GM12874 (cell line): ENCODE measurements around the gene MTSS2.

Experiments
- TF ChIP-seq, protein P1 (sequence below): IDR thresholded peaks from 2 replicates; pipeline ENCODE4 v1.5.1; 2011; ENCODE audit warnings: low read depth, mild to moderate bottlenecking, control low read depth, low read length, moderate library complexity; ENCODE audit not compliant: insufficient read depth

MTSS2 gene

DNA sequence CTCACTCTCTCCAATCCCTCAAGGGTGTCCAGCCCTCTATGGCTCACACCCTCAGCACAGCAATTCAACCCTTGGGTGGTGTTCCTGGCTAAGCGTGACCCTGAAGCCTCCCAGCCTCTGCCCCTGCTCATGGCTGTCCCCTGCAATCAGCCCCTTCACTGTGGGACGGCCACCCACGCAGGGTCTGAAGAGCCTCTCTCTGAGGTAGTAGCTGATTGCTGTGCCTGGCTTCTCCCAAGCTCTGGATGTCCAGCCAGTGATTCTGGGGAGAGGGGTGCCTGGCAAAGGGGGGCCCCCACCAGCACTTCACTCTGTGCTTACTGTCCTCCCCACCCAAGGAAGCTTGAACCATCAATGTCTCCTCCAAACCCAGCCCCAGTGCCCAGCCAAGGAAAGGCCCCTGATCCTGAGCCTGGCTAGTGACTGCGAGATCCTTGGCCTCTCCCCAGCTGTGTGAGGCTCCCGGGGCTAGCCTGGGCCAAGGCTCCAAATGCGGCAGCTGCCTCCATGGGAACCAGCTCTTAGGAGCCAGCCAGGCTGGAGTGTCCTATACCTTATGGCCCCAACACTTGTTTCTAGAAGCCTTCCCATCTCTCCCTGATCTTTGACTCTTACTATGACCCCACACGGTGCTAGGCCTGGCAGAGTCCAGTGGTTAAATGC, 9.9 kb downstream of the MTSS2 start:
- TF ChIP-seq, protein P1, sequence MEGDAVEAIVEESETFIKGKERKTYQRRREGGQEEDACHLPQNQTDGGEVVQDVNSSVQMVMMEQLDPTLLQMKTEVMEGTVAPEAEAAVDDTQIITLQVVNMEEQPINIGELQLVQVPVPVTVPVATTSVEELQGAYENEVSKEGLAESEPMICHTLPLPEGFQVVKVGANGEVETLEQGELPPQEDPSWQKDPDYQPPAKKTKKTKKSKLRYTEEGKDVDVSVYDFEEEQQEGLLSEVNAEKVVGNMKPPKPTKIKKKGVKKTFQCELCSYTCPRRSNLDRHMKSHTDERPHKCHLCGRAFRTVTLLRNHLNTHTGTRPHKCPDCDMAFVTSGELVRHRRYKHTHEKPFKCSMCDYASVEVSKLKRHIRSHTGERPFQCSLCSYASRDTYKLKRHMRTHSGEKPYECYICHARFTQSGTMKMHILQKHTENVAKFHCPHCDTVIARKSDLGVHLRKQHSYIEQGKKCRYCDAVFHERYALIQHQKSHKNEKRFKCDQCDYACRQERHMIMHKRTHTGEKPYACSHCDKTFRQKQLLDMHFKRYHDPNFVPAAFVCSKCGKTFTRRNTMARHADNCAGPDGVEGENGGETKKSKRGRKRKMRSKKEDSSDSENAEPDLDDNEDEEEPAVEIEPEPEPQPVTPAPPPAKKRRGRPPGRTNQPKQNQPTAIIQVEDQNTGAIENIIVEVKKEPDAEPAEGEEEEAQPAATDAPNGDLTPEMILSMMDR = no peak

DNA sequence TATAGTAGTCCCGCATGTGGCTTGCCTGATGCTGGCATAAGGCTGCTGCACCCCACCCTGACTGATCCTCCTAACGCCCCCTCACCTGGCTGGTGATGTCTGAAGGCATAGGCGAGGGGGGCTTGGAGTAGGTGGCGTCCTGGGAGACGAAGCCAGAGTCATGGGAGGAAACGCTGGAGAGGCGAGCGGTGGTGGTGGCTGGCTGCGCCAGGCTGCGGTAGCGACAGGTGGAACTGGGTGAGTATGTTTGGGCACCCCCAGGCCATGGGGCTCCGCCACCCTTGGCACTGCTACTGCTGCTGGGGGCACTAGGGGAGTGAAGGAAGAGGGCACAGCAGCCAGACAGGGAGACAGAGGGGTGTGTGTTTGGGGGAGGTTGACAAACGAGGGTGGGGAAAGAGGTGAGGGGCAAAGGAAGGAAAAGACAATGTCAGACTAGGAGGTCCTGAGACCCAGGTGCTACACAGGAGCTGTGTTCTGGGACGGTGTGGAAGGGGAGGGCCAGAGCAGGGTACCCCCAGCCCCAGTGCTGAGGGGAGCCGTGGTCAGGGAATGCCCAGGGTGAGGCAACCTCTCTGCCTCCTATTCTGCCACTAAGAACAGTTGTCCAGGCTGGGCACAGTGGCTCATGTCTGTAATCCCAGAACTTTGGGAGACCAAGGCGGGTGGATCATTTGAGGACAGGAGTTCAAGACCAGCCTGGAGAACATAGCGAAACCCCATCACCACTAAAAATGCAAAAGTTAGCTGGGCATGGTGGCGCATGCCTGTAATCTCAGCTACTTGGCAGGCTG, 11.4 kb downstream of the MTSS2 start:
- TF ChIP-seq, protein P1 = no peak

DNA sequence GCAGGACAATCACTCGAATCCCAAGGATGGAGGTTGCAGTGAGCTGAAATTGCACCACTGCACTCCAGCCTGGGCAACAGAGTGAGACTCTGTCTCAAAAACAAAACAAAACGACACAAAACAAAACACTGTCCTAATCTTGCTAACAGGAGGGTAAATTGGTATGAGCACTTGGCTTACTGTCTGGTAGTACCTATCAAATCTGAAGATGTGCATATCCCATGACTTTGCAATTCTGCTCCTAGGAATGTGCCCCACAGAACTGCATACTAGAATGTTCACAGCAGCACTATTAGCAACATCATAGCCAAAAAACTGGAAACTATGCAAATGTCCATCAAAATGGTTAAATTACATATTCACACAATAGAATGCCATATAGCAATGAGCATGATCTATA, 15.7 kb downstream of the MTSS2 start:
- TF ChIP-seq, protein P1 = no peak

DNA sequence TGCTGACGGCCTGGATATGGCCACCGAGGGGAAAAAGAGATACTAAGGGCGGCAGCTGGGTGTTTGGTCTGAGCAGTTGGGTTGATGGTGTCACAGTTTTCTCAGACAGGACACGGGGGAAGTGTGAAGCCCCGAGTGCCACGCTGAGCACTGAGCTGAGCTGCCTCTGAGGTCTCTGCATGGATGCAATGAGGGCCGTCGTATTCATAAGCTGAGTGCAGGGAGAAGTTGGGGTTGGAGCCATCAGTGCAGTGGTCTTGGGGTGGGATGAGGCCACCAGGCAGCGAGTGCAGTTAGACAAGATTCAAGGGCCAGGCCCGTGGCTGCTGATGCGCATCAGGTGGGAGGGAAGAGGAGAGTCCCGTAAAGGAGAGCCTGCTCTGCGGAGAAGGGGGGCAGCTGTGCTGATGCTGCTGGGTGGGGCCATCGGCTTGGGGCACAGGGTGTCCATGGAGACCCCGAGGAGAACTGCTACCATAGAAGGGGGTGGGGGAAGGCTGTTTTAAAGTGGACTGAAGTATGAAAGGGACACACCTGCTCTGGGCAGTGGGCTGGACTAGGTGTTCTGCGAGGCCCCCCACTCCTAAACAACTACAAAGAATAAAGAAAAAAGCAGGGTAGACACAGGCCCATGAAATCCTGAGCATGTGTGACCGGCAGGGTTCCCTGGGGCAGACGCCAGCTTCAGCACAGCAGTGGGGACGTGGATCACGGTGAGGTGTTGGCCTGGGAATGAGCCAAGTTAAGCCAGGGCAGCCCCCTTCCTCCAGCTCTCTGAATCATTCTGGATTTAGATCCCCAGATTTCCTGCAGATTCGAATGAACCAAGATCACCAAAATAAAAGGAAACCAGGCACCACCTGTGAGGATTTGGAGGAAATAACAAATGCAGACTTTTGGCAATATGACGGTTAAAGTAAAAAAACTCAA, 19.8 kb downstream of the MTSS2 start:
- TF ChIP-seq, protein P1 = no peak

GRCh38 chr16:70665113-70665694, 20.6 kb downstream of the MTSS2 start:
- TF ChIP-seq, protein P1 = no peak

DNA sequence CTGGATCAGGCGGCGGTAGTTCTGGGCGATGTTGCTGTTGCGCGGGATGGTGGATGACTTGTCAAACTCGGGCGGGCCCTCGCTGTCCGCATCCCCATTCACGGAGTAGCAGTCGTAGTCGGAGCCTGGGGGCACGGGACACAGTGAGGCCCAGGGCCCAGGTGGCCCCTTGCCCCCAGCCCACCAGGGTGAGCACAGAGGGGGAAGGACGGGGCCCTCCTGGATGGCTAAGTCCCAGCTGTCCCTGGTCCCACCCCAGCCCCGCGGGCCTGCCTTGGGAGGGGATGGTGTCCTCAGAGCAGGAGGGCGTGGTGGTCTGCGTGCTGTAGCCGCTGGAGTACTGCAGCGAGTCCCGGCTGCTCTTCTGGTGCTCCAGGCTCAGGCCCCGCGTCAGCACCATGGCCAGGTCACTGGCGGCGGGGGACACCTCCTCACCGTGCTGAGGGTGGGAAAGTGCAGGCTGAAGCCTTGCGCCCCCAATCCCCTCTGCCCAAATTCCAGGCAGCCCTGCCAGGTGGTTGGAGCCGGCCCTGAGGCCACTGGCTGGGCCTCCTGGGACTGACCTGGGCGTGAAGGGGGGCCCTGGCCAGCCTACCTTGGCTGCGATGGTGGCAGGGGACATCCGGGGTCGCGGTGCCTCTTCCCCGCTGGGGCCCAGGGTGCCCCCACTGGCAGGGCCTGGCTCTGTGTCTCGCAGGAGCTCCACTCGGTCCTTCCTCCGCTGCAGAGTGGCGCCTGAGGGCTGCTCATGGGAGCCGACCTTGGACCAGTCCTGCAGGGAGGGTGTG, 21.3 kb downstream of the MTSS2 start:
- TF ChIP-seq, protein P1 = no peak
